ENCODE measurements around the gene HDAC5. TPM values are rescaled to one million over a fixed set of nuclear protein-coding genes. Genes with fewer than 3 reads are reported as not detected.

The HDAC5 gene
- total RNA-seq, 1 experiment from 2014 or later = 22.4 TPM

- no peaks in the 10 kb centered on the region for H3K9me3 Mint-ChIP-seq (ENCODE audit: low read depth, unreplicated experiment)
- H3K4me1 Mint-ChIP-seq (ENCODE audit: low read depth, unreplicated experiment) = no peaks in the 10 kb centered on the region
- peaks cover 21% of the 10 kb centered on the region for H3K27me3 Mint-ChIP-seq (ENCODE audit: unreplicated experiment)
- no TSS peak for BruUV-seq (replicated peaks)
- intact Hi-C loops (cut with micrococcal nuclease; ENCODE audit: unreplicated experiment) = no loop called here
- CTCF ChIA-PET = interaction anchor here (0.6 kb wide), 1 partner anchor 190 kb away, joined by 3 read pairs; no protein-coding TSS in a partner anchor
- peaks cover 18% of the 10 kb centered on the region for H3K36me3 Mint-ChIP-seq (ENCODE audit: insufficient read depth, unreplicated experiment)
- TF ChIP-seq CTCF (IDR thresholded peaks at IDR 0.05; ENCODE audit: unreplicated experiment) = no peak
- no peak for DNase-seq
- no peak overlapping the region for H3K27ac Mint-ChIP-seq (ENCODE audit: unreplicated experiment)
- H3K4me3 Mint-ChIP-seq (ENCODE audit: low read depth, unreplicated experiment) = no peak overlapping the region
Measured at GRCh38 chr17:44119062-44119461, 4.4 kb downstream of the HDAC5 start.

DNA sequence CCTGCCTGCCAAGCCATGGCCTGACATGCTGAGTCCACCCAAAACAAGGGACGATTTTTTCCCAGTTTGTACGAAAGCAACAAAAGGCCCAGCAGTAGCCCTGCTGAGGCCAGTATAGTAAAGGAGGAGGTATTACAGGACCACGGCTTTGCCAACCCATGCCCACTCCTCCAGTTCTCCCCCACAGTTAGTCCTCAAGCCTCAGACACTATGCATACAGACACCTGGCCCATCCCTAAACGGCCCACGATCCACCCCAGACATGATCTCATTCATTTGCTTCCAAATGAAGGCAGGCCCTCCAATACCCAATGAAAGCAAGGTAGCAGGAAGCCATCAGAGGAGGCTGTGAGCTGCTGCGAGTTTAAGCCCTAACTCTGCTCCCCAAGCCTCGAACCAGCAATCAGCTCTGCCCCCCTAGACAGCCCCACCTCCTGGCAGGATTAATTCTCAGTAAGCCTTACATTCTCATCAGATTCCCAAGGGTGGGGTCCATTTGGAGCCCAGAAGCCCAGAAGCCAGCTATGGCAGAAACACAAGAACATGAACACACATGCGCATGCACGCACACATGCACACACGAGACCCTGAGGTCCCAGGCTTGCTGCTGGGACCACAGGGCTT, 4.9 kb downstream of the HDAC5 start:
- Mint-ChIP-seq H3K27ac (ENCODE audit: unreplicated experiment) (no peak overlapping the region), H3K36me3 (ENCODE audit: insufficient read depth, unreplicated experiment) (peaks cover 13% of the 10 kb centered on the region), H3K4me3 (ENCODE audit: low read depth, unreplicated experiment) (no peak overlapping the region), H3K9me3 (ENCODE audit: low read depth, unreplicated experiment) (no peaks in the 10 kb centered on the region), H3K27me3 (ENCODE audit: unreplicated experiment) (peaks cover 18% of the 10 kb centered on the region), H3K4me1 (ENCODE audit: low read depth, unreplicated experiment) (no peaks in the 10 kb centered on the region)
- CTCF ChIA-PET = interaction anchor here (0.6 kb wide), 1 partner anchor 189 kb away, joined by 3 read pairs; no protein-coding TSS in a partner anchor
- intact Hi-C loops (cut with micrococcal nuclease; ENCODE audit: unreplicated experiment) = no loop called here
- no peak for DNase-seq
- BruUV-seq (replicated peaks) = no TSS peak
- no peak for TF ChIP-seq CTCF (IDR thresholded peaks at IDR 0.05; ENCODE audit: unreplicated experiment)

DNA sequence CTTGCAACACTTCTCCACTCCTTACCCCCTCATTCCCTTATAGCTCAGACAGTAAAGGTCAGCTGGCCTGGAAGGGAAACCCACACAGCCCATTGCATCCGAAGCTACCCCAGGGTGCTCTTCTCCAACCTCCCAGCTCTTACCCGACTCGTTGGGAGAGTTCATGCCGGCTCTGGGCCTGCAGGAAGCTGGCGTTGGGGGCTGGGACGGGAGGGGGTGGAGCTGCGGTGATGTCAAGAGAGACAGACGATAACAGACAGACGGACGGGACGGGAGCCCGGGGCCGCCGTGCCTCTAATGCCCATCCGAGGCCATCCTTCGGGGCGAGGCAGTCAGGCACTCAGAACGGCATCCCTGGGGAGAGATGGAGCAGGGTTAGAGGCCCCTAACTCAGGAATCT, 6.1 kb downstream of the HDAC5 start:
- TF ChIP-seq CTCF (IDR thresholded peaks at IDR 0.05; ENCODE audit: unreplicated experiment) = no peak
- CTCF ChIA-PET = interaction anchor here (3.1 kb wide), 1 partner anchor 34 kb away, joined by 19 read pairs; no protein-coding TSS in a partner anchor
- no peaks in the 10 kb centered on the region for H3K4me1 Mint-ChIP-seq (ENCODE audit: low read depth, unreplicated experiment)
- H3K36me3 Mint-ChIP-seq (ENCODE audit: insufficient read depth, unreplicated experiment) = peaks cover under 1% of the 10 kb centered on the region
- H3K27ac Mint-ChIP-seq (ENCODE audit: unreplicated experiment) = no peak overlapping the region
- peaks cover 7% of the 10 kb centered on the region for H3K27me3 Mint-ChIP-seq (ENCODE audit: unreplicated experiment)
- H3K4me3 Mint-ChIP-seq (ENCODE audit: low read depth, unreplicated experiment) = no peak overlapping the region
- no peak for DNase-seq
- intact Hi-C loops (cut with micrococcal nuclease; ENCODE audit: unreplicated experiment) = no loop called here
- BruUV-seq (replicated peaks) = no TSS peak
- H3K9me3 Mint-ChIP-seq (ENCODE audit: low read depth, unreplicated experiment) = no peaks in the 10 kb centered on the region

DNA sequence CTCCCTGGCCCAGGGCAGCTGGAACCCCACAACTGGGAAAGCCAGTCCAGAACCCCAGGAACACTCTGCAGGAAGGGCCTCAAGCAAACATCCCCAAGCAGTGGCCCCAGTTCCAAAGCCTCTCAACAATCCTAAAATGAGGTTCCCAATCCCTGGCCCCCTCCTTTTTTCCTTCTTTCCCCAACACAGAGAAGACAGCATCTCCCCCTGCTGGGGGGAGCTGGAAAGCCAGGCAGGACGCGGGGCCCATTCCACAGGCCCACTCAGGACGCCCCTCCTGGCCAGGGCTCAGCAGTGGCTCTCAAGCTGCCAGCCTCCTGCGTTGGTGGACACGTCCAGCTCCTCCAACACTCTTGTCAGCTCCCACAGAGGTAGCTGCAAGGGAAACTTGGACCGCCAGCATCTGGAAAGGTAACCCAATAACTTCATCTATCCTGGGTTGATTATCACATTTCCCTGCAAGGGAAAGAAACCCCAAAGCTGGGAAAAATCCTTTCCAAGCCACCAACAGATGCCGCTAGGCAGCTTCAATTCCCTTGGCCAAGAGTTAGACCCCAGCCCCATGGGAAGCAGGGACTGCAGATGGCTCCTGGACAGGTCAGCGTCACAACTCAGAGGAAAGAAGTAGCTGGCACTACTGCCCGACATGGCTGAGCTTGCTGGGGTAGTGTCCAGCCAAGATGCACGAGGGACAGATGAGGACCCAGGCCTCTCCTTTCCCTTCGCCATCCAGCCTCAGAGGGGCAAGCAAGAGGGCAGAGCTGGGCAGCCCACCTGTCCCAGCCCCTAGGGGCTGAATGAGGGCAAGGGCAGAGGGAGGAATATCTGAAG, 7.6 kb downstream of the HDAC5 start:
- Mint-ChIP-seq H3K27me3 (ENCODE audit: unreplicated experiment) (no peaks in the 10 kb centered on the region), H3K36me3 (ENCODE audit: insufficient read depth, unreplicated experiment) (peaks cover 10% of the 10 kb centered on the region), H3K27ac (ENCODE audit: unreplicated experiment) (no peak overlapping the region), H3K4me1 (ENCODE audit: low read depth, unreplicated experiment) (no peaks in the 10 kb centered on the region), H3K4me3 (ENCODE audit: low read depth, unreplicated experiment) (no peak overlapping the region), H3K9me3 (ENCODE audit: low read depth, unreplicated experiment) (no peaks in the 10 kb centered on the region)
- peak; percentile 70 for DNase-seq
- intact Hi-C loops (cut with micrococcal nuclease; ENCODE audit: unreplicated experiment) = loop anchor here (2.0 kb wide), 1 partner anchor 33 kb away; no protein-coding TSS in a partner anchor
- TF ChIP-seq CTCF (IDR thresholded peaks at IDR 0.05; ENCODE audit: unreplicated experiment) = peak; percentile 91
- CTCF ChIA-PET = interaction anchor here (0.6 to 3.1 kb wide), 13 partner anchors 8 to 807 kb away, joined by 3 to 19 read pairs (median 5); partner anchors contain the start of genes HDAC5 and LSM12
- BruUV-seq (replicated peaks) = no TSS peak
